HepG2 (cell line): ENCODE data around the gene PTPRM. TPM values are rescaled to one million over a fixed set of nuclear protein-coding genes. Genes with fewer than 3 reads are reported as not detected.

Experiments
- ATAC-seq: fragments of 200-7000 bp; cut with Tn5 transposase; 3 replicates; pipeline ENCODE4 v1.9.1; 2020; ENCODE audit warnings: mild to moderate bottlenecking, moderate library complexity
- BruUV-seq: library from RNA; stranded (reverse); fragments of 400-500 nt; replicated peaks from 2 replicates; lab custom pipeline; 2021; lab: Mats Ljungman, UMichigan
- CTCF ChIA-PET: fragments of 300-600 bp; formaldehyde crosslinking; extraction: SDS; loops from one replicate; lab custom pipeline; 2021; ENCODE audit warnings: low total read pairs, inconsistent platforms, low intra/inter-chr PET ratio; lab: Yijun Ruan, JAX
- POLR2A ChIA-PET: fragments of 350-600 bp; sonication (Branson Sonifier 250); formaldehyde crosslinking; loops from one replicate; lab custom pipeline; 2020; ENCODE audit warnings: antibody characterized with exemption, inconsistent platforms; lab: Yijun Ruan, JAX
- DNase-seq: peaks from one replicate; pipeline ENCODE4 v3.0.0-alpha.2; 2015; ENCODE audit warnings: low spot score
- FAIRE-seq: peaks from 3 replicates; lab custom pipeline; 2011; peaks lifted over from hg19 to GRCh38; lab: Jason Lieb, UNC
- H2AFZ ChIP-seq: one replicate; pipeline ENCODE4 v1.6.1; 2011; ENCODE audit warnings: low read length, inconsistent platforms
- H3K27ac ChIP-seq: fragments of 300-600 bp; 3 replicates; pipeline ENCODE4 v1.8.0; 2011; ENCODE audit warnings: mixed run types, mild to moderate bottlenecking, mixed read lengths, low read length, inconsistent platforms; ENCODE audit not compliant: insufficient read depth; ENCODE audit errors: extremely low read length
- H3K27me3 ChIP-seq, 2 experiments: fragments of 200-600 bp in 1 of 2; 2 replicates in 1 of 2; 3 replicates in 1 of 2; pipeline versions ENCODE4 v1.6.0 to v1.8.0; 2011; ENCODE audit warnings: low read length in 2 of 2, mild to moderate bottlenecking in 2 of 2, moderate library complexity in 2 of 2, inconsistent platforms in 1 of 2; ENCODE audit not compliant: insufficient read depth in 2 of 2, control insufficient read depth in 1 of 2
- H3K36me3 ChIP-seq, 2 experiments: fragments of 200-600 bp in 1 of 2; replicated peaks in 1 of 2; 2 replicates in 1 of 2; 3 replicates in 1 of 2; pipeline versions ENCODE4 v1.5.1 to v1.8.0; 2011; ENCODE audit warnings: low read length in 2 of 2, inconsistent platforms in 1 of 2; ENCODE audit not compliant: insufficient read depth in 2 of 2, control insufficient read depth in 1 of 2
- H3K4me1 ChIP-seq: 2 replicates; pipeline ENCODE4 v1.5.1; 2012; ENCODE audit warnings: low read length, inconsistent platforms; ENCODE audit not compliant: insufficient read depth
- H3K4me2 ChIP-seq: 2 replicates; pipeline ENCODE4 v1.6.0; 2011; ENCODE audit warnings: low read depth, low read length, inconsistent platforms
- H3K4me3 ChIP-seq, 3 experiments: fragments of 200-600 bp in 1 of 3; sonication (generic), shearing (Covaris generic) in 1 of 3; replicated peaks in 1 of 3; 2 replicates each; pipeline ENCODE4 v1.5.1; 2011 to 2016; ENCODE audit warnings: low read length in 3 of 3, inconsistent platforms in 2 of 3, low read depth in 2 of 3, mild to moderate bottlenecking in 2 of 3, control low read depth in 1 of 3, mixed read lengths in 1 of 3; ENCODE audit not compliant: insufficient read depth in 1 of 3
- H3K79me2 ChIP-seq: one replicate; pipeline ENCODE4 v1.6.1; 2011; ENCODE audit warnings: low read length, inconsistent platforms; ENCODE audit not compliant: insufficient read depth
- H3K9ac ChIP-seq: 2 replicates; pipeline ENCODE4 v1.6.0; 2011; ENCODE audit warnings: mild to moderate bottlenecking, low read depth, low read length, inconsistent platforms; ENCODE audit not compliant: insufficient read depth
- H3K9me3 ChIP-seq: 2 replicates; pipeline ENCODE4 v1.5.1; 2012; ENCODE audit warnings: mild to moderate bottlenecking, low read length
- H4K20me1 ChIP-seq: 2 replicates; pipeline ENCODE4 v1.6.0; 2011; ENCODE audit warnings: inconsistent platforms, mild to moderate bottlenecking, low read length, moderate library complexity; ENCODE audit not compliant: insufficient read depth
- CENPX ChIP-seq: sonication (generic); formaldehyde crosslinking; IDR thresholded peaks from 2 replicates; pipeline ENCODE4 v1.9.0; 2021; ENCODE audit warnings: mild to moderate bottlenecking, missing genetic modification reagents, moderate library complexity
- CHD2 ChIP-seq: IDR thresholded peaks from 2 replicates; pipeline ENCODE4 v1.6.1; 2011; ENCODE audit warnings: low read depth, low read length, improper control_type of control experiment
- ELF4 ChIP-seq: sonication (generic); formaldehyde crosslinking; IDR thresholded peaks from 2 replicates; pipeline ENCODE4 v1.5.0; 2020; ENCODE audit warnings: missing genetic modification reagents, mild to moderate bottlenecking, moderate library complexity, borderline replicate concordance
- HOXA7 ChIP-seq: sonication (generic); formaldehyde crosslinking; IDR thresholded peaks from 2 replicates; pipeline ENCODE4 v1.8.1; 2022; ENCODE audit warnings: mild to moderate bottlenecking, missing genetic modification reagents, moderate library complexity
- HOXA9 ChIP-seq: sonication (generic); formaldehyde crosslinking; IDR thresholded peaks from 2 replicates; pipeline ENCODE4 v1.8.1; 2022; ENCODE audit warnings: missing genetic modification reagents, mild to moderate bottlenecking, moderate library complexity, borderline replicate concordance
- MEIS1 ChIP-seq: sonication (generic); formaldehyde crosslinking; IDR thresholded peaks from 2 replicates; pipeline ENCODE4 v1.9.0; 2021; ENCODE audit warnings: mild to moderate bottlenecking, missing genetic modification reagents, moderate library complexity, borderline replicate concordance
- SP4 ChIP-seq: sonication (generic); formaldehyde crosslinking; IDR thresholded peaks from 2 replicates; pipeline ENCODE4 v1.8.1; 2023; ENCODE audit warnings: mild to moderate bottlenecking, missing genetic modification reagents
- TOPORS ChIP-seq: sonication (generic); formaldehyde crosslinking; IDR thresholded peaks from 2 replicates; pipeline ENCODE4 v1.8.0; 2023; ENCODE audit warnings: mild to moderate bottlenecking, missing genetic modification reagents
- ZBTB7A ChIP-seq: sonication (generic); formaldehyde crosslinking; IDR thresholded peaks from 2 replicates; pipeline ENCODE4 v1.8.0; 2022; ENCODE audit warnings: mild to moderate bottlenecking, missing genetic modification reagents
- ZNF432 ChIP-seq: sonication (generic); formaldehyde crosslinking; IDR thresholded peaks from 2 replicates; pipeline ENCODE4 v1.5.0; 2020; ENCODE audit warnings: missing genetic modification reagents, mild to moderate bottlenecking, borderline replicate concordance
- WGBS: methylation state at CpG from one replicate; pipeline ENCODE4 v1.1.6; 2017; ENCODE audit warnings: low lambda C conversion rate; 5-methylcytosine and 5-hydroxymethylcytosine counted together
- in situ Hi-C: cut with HindIII; loops from 2 replicates; pipeline ENCODE4 v1.10.0; 2017; ENCODE audit warnings: low pct_unique_long_range_greater_than_20kb; ENCODE audit not compliant: extremely low pct_ligation_motif_present
- intact Hi-C: fragments of 100-400 bp; cut with micrococcal nuclease; formaldehyde crosslinking; loops from one replicate; pipeline ENCODE4 v1.10.0; 2022; ENCODE audit not compliant: unreplicated experiment
- polyA plus RNA-seq, 8 experiments: library from polyadenylated mRNA; depleted of rRNA in 3 of 8; stranded (reverse) in 7 of 8; unstranded in 1 of 8; fragments of >200 nt; fragmentation: Illumina TruSeq in 4 of 8; extraction: Trizol in 4 of 8; gene quantifications; 2 replicates each; pipeline versions ENCODE4 v1.2.1 to v1.2.3, GENCODE V29; 2011 to 2016; ENCODE audit warnings: low read depth in 4 of 8, missing spikeins in 1 of 8, mixed read lengths in 1 of 8; ENCODE audit not compliant: insufficient read depth in 1 of 8
- total RNA-seq, 5 experiments: library from RNA; depleted of rRNA; stranded (reverse); fragments of >200 nt; fragmentation: Illumina TruSeq; extraction: Trizol; gene quantifications; 2 replicates each; pipeline ENCODE4 v1.2.3, GENCODE V29; 2016; ENCODE audit warnings: low read depth in 1 of 5
- TF ChIP-seq, protein P1 (sequence below): sonication (generic); formaldehyde crosslinking; IDR thresholded peaks from 2 replicates; pipeline ENCODE4 v1.4.0; 2020; ENCODE audit warnings: missing genetic modification reagents
- TF ChIP-seq, protein P2 (sequence below): sonication (generic); formaldehyde crosslinking; IDR thresholded peaks from 2 replicates; pipeline ENCODE4 v1.8.0; 2022; ENCODE audit warnings: mild to moderate bottlenecking, missing genetic modification reagents; ENCODE audit not compliant: insufficient replicate concordance
- TF ChIP-seq, protein P3 (sequence below), 2 experiments: sonication (generic) in 1 of 2; formaldehyde crosslinking in 1 of 2; IDR thresholded peaks; 2 replicates each; pipeline versions ENCODE4 v1.6.1 to v1.9.0; 2014 to 2022; ENCODE audit warnings: antibody characterized with exemption in 1 of 2, borderline replicate concordance in 1 of 2, inconsistent platforms in 1 of 2, low read depth in 1 of 2, missing genetic modification reagents in 1 of 2

The PTPRM gene
- total and polyA plus RNA-seq, 2 of the 13 experiments (the other 11 are each of a cell fraction or from before 2014, with no cell fraction given) = 12.6 to 108 TPM

DNA sequence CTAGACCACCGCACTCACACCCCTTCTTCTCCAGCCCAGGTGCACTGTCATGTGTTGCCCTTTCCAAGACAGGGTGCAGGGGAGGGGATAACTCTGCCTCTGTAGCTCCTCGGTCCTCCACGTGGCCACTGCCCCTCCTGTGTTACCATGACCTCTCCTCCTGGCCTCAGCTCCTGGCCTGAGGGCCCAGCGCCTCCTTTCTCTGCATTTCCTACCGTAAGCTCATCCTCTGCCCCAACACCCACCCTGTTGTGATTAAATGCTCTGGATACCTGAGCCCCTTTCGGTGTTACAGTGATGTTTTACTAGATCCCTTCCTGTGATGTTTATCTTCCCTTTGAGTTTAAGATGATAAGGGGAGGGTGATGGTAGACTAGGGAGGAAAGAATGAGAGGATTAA is 242.3 kb downstream of the PTPRM start:
- Histone ChIP-seq H2AFZ (no peak overlapping the region), H4K20me1 (no peaks in the 10 kb centered on the region), H3K9me3 (peaks cover 7% of the 10 kb centered on the region), H3K27ac (no peak overlapping the region), H3K4me3 (no peak overlapping the region), H3K4me1 (peaks cover 55% of the 10 kb centered on the region), H3K27me3 (no peaks in the 10 kb centered on the region), H3K4me2 (no peak overlapping the region), H3K79me2 (no peaks in the 10 kb centered on the region), H3K36me3 (peaks cover 0 to 1% of the 10 kb centered on the region in 2 experiments; a peak in 1 of 5 replicates), H3K9ac (no peak overlapping the region)
- ATAC-seq (no peak), DNase-seq (no peak), FAIRE-seq (no peak)
- in situ Hi-C loops = no loop called here
- intact Hi-C loops = loop anchor here (10.0 kb wide), 1 partner anchor 115 kb away; no protein-coding TSS in a partner anchor
- BruUV-seq = no TSS peak
- POLR2A ChIA-PET = no interaction called here
- TF ChIP-seq HOXA7 (CRISPR knock-in tag) (no peak), ELF4 (no peak), SP4 (no peak), MEIS1 (CRISPR knock-in tag) (no peak), HOXA9 (CRISPR knock-in tag) (no peak), ZBTB7A (CRISPR knock-in tag) (no peak), CHD2 (no peak), CENPX (CRISPR knock-in tag) (no peak), ZNF432 (no peak), TOPORS (no peak)
- TF ChIP-seq, protein P1, sequence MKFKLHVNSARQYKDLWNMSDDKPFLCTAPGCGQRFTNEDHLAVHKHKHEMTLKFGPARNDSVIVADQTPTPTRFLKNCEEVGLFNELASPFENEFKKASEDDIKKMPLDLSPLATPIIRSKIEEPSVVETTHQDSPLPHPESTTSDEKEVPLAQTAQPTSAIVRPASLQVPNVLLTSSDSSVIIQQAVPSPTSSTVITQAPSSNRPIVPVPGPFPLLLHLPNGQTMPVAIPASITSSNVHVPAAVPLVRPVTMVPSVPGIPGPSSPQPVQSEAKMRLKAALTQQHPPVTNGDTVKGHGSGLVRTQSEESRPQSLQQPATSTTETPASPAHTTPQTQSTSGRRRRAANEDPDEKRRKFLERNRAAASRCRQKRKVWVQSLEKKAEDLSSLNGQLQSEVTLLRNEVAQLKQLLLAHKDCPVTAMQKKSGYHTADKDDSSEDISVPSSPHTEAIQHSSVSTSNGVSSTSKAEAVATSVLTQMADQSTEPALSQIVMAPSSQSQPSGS (CRISPR knock-in tag) = no peak
- TF ChIP-seq, protein P2, sequence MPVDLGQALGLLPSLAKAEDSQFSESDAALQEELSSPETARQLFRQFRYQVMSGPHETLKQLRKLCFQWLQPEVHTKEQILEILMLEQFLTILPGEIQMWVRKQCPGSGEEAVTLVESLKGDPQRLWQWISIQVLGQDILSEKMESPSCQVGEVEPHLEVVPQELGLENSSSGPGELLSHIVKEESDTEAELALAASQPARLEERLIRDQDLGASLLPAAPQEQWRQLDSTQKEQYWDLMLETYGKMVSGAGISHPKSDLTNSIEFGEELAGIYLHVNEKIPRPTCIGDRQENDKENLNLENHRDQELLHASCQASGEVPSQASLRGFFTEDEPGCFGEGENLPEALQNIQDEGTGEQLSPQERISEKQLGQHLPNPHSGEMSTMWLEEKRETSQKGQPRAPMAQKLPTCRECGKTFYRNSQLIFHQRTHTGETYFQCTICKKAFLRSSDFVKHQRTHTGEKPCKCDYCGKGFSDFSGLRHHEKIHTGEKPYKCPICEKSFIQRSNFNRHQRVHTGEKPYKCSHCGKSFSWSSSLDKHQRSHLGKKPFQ = no peak
- TF ChIP-seq, protein P3, sequence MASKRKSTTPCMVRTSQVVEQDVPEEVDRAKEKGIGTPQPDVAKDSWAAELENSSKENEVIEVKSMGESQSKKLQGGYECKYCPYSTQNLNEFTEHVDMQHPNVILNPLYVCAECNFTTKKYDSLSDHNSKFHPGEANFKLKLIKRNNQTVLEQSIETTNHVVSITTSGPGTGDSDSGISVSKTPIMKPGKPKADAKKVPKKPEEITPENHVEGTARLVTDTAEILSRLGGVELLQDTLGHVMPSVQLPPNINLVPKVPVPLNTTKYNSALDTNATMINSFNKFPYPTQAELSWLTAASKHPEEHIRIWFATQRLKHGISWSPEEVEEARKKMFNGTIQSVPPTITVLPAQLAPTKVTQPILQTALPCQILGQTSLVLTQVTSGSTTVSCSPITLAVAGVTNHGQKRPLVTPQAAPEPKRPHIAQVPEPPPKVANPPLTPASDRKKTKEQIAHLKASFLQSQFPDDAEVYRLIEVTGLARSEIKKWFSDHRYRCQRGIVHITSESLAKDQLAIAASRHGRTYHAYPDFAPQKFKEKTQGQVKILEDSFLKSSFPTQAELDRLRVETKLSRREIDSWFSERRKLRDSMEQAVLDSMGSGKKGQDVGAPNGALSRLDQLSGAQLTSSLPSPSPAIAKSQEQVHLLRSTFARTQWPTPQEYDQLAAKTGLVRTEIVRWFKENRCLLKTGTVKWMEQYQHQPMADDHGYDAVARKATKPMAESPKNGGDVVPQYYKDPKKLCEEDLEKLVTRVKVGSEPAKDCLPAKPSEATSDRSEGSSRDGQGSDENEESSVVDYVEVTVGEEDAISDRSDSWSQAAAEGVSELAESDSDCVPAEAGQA (IDR thresholded peaks at IDR 0.05; ENCODE audit: low read depth) = no peak
- TF ChIP-seq, protein P3 (CRISPR knock-in tag; IDR thresholded peaks at IDR 0.05; ENCODE audit: borderline replicate concordance) = no peak
- CTCF ChIA-PET = no interaction called here
- WGBS = 94% methylated on average over 6 of the region's 6 CpGs
